ENCODE measurements around the gene SNAPC2. TPM values are rescaled to one million over a fixed set of nuclear protein-coding genes. Genes with fewer than 3 reads are reported as not detected.
A peak's percentile ranks its signal among the peaks of the same experiment; 100 is the strongest.

SNAPC2 gene
- total and polyA plus RNA-seq, 2 donors (not counting 1 experiment from before 2014, with no cell fraction given), result 19.9 to 21.7 TPM

- ChIA-PET CTCF (interaction anchor here (0.7 to 3.9 kb wide), 33 partner anchors 9 to 637 kb away, joined by 3 to 28 read pairs (median 5); partner anchors contain the start of genes ELAVL1, MAP2K7, PET100 and SNAPC2), POLR2A (interaction anchor here (1.0 to 3.2 kb wide), 7 partner anchors 15 to 446 kb away, joined by 3 to 29 read pairs (median 5); partner anchors contain the start of genes PET100, RAB11B, SNAPC2 and XAB2)
- Histone ChIP-seq H3K79me2 (ENCODE audit: control insufficient read depth, insufficient read depth, low read length) (peaks cover 39% of the 10 kb centered on the region), H2AFZ (ENCODE audit: insufficient read depth, low read depth, low read length, poor library complexity, severe bottlenecking) (peak overlapping the region; percentile 94), H4K20me1 (ENCODE audit: control insufficient read depth, insufficient read depth, low read length, poor library complexity, severe bottlenecking) (no peaks in the 10 kb centered on the region), H3K9me3 (ENCODE audit: control extremely low read depth in 1 of 3, control insufficient read depth in 2 of 3, insufficient read depth in 1 of 3, low read length in 2 of 3) (no peaks in the 10 kb centered on the region), H3K4me3 (ENCODE audit: control extremely low read depth in 1 of 5, extremely low read depth in 1 of 5, insufficient read depth in 1 of 5, low read depth in 2 of 5, low read length in 4 of 5) (peak overlapping the region; percentile 66 to 89 (median 86)), H3K36me3 (replicated peaks in 1 of 2; ENCODE audit: control extremely low read depth in 1 of 2, control insufficient read depth in 1 of 2, extremely low read depth in 1 of 2, insufficient read depth in 2 of 2, low read length in 1 of 2) (peaks cover 0 to 12% of the 10 kb centered on the region in 2 experiments), H3K9ac (ENCODE audit: low read length) (peak overlapping the region; percentile 71), H3K4me1 (ENCODE audit: control insufficient read depth in 2 of 2, insufficient read depth in 2 of 2, low read length in 2 of 2) (peaks cover 12 to 21% of the 10 kb centered on the region in 2 donors), H3K27me3 (replicated peaks in 1 of 4; ENCODE audit: control extremely low read depth in 1 of 4, control insufficient read depth in 3 of 4, insufficient read depth in 4 of 4, low read length in 3 of 4) (no peaks in the 10 kb centered on the region), H3K4me2 (replicated peaks; ENCODE audit: low read depth, low read length, poor library complexity, severe bottlenecking) (peak overlapping the region; percentile 84), H3K27ac (ENCODE audit: low read length in 2 of 2) (peak overlapping the region; percentile 94 to 99)
- H3K4me1 Mint-ChIP-seq, result peaks cover 27% of the 10 kb centered on the region
- no peaks in the 10 kb centered on the region for H3K27me3 Mint-ChIP-seq
- DNase-seq (peak; percentile 93), ATAC-seq (ENCODE audit: low read depth) (peak; percentile 25)
- H3K9me3 Mint-ChIP-seq (ENCODE audit: insufficient read depth), result no peaks in the 10 kb centered on the region
- TF ChIP-seq EZH2 (IDR thresholded peaks at IDR 0.05; ENCODE audit: borderline replicate concordance, insufficient read depth, low read depth, low read length, poor library complexity, severe bottlenecking) (no peak), CTCF (IDR thresholded peaks at IDR 0.05) (peak; percentile 88)
- peak overlapping the region; percentile 97 for H3K27ac Mint-ChIP-seq
- intact Hi-C loops (cut with micrococcal nuclease), result loop anchor here (1.0 to 5.0 kb wide), 4 partner anchors 58 to 377 kb away; partner anchors contain the start of genes NDUFA7 and RPS28
- peak overlapping the region; percentile 96 for H3K4me3 Mint-ChIP-seq
- WGBS (ENCODE audit: insufficient coverage), result 19% methylated on average over 12 of the region's 18 CpGs
Observed at GRCh38 chr19:7944177-7944761, 24.1 kb downstream of the SNAPC2 start.

DNA sequence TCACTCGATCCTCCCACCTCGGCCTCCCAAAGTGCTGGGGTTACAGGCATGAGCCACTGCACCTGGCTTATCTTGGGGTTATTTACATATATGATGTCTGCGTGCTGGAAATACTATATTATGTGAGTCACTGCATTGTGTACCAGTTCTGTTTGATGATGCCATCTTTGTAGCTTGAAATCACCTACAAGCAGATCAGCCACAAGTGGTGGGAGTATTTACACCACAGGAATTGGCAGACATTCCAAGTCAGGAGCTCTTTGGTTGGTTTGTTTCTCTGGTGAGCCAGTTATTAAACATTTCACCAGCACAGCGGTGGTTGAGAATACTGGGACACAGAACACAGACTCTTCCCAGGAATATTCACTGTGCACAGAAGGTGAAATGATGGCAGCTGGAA is 27.8 kb downstream of the SNAPC2 start:
- Histone ChIP-seq H3K9ac (ENCODE audit: low read length) (no peak overlapping the region), H3K4me2 (replicated peaks; ENCODE audit: low read depth, low read length, poor library complexity, severe bottlenecking) (no peak overlapping the region), H3K4me3 (ENCODE audit: control extremely low read depth in 1 of 5, extremely low read depth in 1 of 5, insufficient read depth in 1 of 5, low read depth in 2 of 5, low read length in 4 of 5) (no peak overlapping the region), H3K36me3 (replicated peaks in 1 of 2; ENCODE audit: control extremely low read depth in 1 of 2, control insufficient read depth in 1 of 2, extremely low read depth in 1 of 2, insufficient read depth in 2 of 2, low read length in 1 of 2) (no peaks in the 10 kb centered on the region), H2AFZ (ENCODE audit: insufficient read depth, low read depth, low read length, poor library complexity, severe bottlenecking) (no peak overlapping the region), H3K4me1 (ENCODE audit: control insufficient read depth in 2 of 2, insufficient read depth in 2 of 2, low read length in 2 of 2) (peaks cover 4 to 13% of the 10 kb centered on the region in 2 donors), H3K79me2 (ENCODE audit: control insufficient read depth, insufficient read depth, low read length) (peaks cover 4% of the 10 kb centered on the region), H3K27me3 (replicated peaks in 1 of 4; ENCODE audit: control extremely low read depth in 1 of 4, control insufficient read depth in 3 of 4, insufficient read depth in 4 of 4, low read length in 3 of 4) (no peaks in the 10 kb centered on the region), H4K20me1 (ENCODE audit: control insufficient read depth, insufficient read depth, low read length, poor library complexity, severe bottlenecking) (no peaks in the 10 kb centered on the region), H3K9me3 (ENCODE audit: control extremely low read depth in 1 of 3, control insufficient read depth in 2 of 3, insufficient read depth in 1 of 3, low read length in 2 of 3) (no peaks in the 10 kb centered on the region), H3K27ac (ENCODE audit: low read length in 2 of 2) (no peak overlapping the region)
- DNase-seq (no peak), ATAC-seq (ENCODE audit: low read depth) (no peak)
- TF ChIP-seq CTCF (IDR thresholded peaks at IDR 0.05) (no peak), EZH2 (IDR thresholded peaks at IDR 0.05; ENCODE audit: borderline replicate concordance, insufficient read depth, low read depth, low read length, poor library complexity, severe bottlenecking) (no peak)
- Mint-ChIP-seq H3K27me3 (no peaks in the 10 kb centered on the region), H3K4me1 (peaks cover 17% of the 10 kb centered on the region), H3K4me3 (no peak overlapping the region), H3K27ac (no peak overlapping the region), H3K9me3 (ENCODE audit: insufficient read depth) (no peaks in the 10 kb centered on the region)
- CTCF ChIA-PET, result no interaction called here
- intact Hi-C loops (cut with micrococcal nuclease), result no loop called here
- 100% methylated on average over 4 of the region's 4 CpGs for WGBS (ENCODE audit: insufficient coverage)
- POLR2A ChIA-PET, result no interaction called here
